HG02970 (cell line): ENCODE measurements around the gene NKAIN2.
"Not testable (repeated sequence)": the region's sequence is repeated elsewhere in the genome, so short reads cannot be mapped to it uniquely, and the experiment has no call there.

Source experiments
- ATAC-seq: cut with Tn5 transposase; IDR thresholded peaks from one replicate; pipeline ENCODE4 v1.9.1; 2021; ENCODE audit warnings: mild to moderate bottlenecking, moderate library complexity, moderate number of reproducible peaks; ENCODE audit not compliant: unreplicated experiment, low FRiP score

Gene NKAIN2

GRCh38 chr6:124640432-124640831 lies 836.8 kb downstream of the NKAIN2 start:
- ATAC-seq = no peak

- ATAC-seq = no peak
Measured at GRCh38 chr6:124655866-124656265, 852.2 kb downstream of the NKAIN2 start.

- no peak for ATAC-seq
Measured at GRCh38 chr6:124658053-124658452, 854.4 kb downstream of the NKAIN2 start.

GRCh38 chr6:124659427-124659826 lies 855.8 kb downstream of the NKAIN2 start:
- ATAC-seq = no peak

GRCh38 chr6:124660185-124660584 lies 856.5 kb downstream of the NKAIN2 start:
- ATAC-seq = no peak

GRCh38 chr6:124661097-124661661 lies 857.5 kb downstream of the NKAIN2 start:
- ATAC-seq = no peak

- ATAC-seq = no peak
Measured at GRCh38 chr6:124668028-124668427, 864.4 kb downstream of the NKAIN2 start.

GRCh38 chr6:124669713-124670480 lies 866.2 kb downstream of the NKAIN2 start:
- no peak for ATAC-seq

- no peak for ATAC-seq
Measured at GRCh38 chr6:124670801-124671200, 867.1 kb downstream of the NKAIN2 start.

GRCh38 chr6:124671324-124671723 lies 867.7 kb downstream of the NKAIN2 start:
- ATAC-seq = no peak

- no peak for ATAC-seq
Measured at GRCh38 chr6:124674042-124674441, 870.4 kb downstream of the NKAIN2 start.

GRCh38 chr6:124676033-124676432 lies 872.4 kb downstream of the NKAIN2 start:
- no peak for ATAC-seq

- ATAC-seq = no peak
Measured at GRCh38 chr6:124677874-124678273, 874.2 kb downstream of the NKAIN2 start.

GRCh38 chr6:124679387-124679786 lies 875.7 kb downstream of the NKAIN2 start:
- no peak for ATAC-seq

- ATAC-seq = no peak
Measured at GRCh38 chr6:124682751-124683150, 879.1 kb downstream of the NKAIN2 start.

GRCh38 chr6:124683507-124683906 lies 879.8 kb downstream of the NKAIN2 start:
- no peak for ATAC-seq

- ATAC-seq = no peak
Measured at GRCh38 chr6:124684621-124685020, 881.0 kb downstream of the NKAIN2 start.

- no peak for ATAC-seq
Measured at GRCh38 chr6:124688369-124688768, 884.7 kb downstream of the NKAIN2 start.

GRCh38 chr6:124694139-124694705 lies 890.6 kb downstream of the NKAIN2 start:
- no peak for ATAC-seq

GRCh38 chr6:124699038-124699437 lies 895.4 kb downstream of the NKAIN2 start:
- ATAC-seq = no peak

- ATAC-seq = no peak
Measured at GRCh38 chr6:124703541-124703940, 899.9 kb downstream of the NKAIN2 start.

- not testable (repeated sequence) for ATAC-seq
Measured at GRCh38 chr6:124712532-124712931, 908.9 kb downstream of the NKAIN2 start.
